GM18868 (cell line): ENCODE results near the gene NDUFA1.
"Not testable (repeated sequence)": the region's sequence is repeated elsewhere in the genome, so short reads cannot be mapped to it uniquely, and the experiment has no call there.

Source experiments
- ATAC-seq: cut with Tn5 transposase; IDR thresholded peaks from one replicate; pipeline ENCODE4 v1.9.1; 2021; ENCODE audit warnings: mild to moderate bottlenecking, moderate library complexity; ENCODE audit not compliant: unreplicated experiment

The NDUFA1 gene

GRCh38 chrX:119899125-119899524 is 27.5 kb downstream of the NDUFA1 start:
- no peak for ATAC-seq

- no peak for ATAC-seq
These were observed 29.3 kb downstream of the NDUFA1 start for GRCh38 chrX:119900976-119901375.

DNA sequence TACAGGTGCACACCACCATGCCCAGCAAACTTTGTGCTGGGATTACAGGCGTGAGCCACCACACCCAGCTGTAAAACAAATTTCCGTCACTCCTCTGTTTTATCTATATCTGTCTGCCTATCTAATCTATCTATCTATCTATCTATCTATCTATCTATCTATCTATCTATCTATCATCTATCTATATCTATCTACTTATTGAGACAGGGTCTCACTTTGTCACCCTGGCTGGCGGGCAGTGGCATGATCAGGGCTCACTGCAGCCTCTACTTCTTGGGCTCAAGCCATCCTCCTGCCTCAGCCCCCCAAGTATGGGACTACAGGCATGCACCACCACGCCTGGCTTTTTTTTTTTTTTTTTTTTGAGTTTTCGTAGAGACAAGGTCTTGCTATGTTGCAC is 44.7 kb downstream of the NDUFA1 start:
- no peak for ATAC-seq

DNA sequence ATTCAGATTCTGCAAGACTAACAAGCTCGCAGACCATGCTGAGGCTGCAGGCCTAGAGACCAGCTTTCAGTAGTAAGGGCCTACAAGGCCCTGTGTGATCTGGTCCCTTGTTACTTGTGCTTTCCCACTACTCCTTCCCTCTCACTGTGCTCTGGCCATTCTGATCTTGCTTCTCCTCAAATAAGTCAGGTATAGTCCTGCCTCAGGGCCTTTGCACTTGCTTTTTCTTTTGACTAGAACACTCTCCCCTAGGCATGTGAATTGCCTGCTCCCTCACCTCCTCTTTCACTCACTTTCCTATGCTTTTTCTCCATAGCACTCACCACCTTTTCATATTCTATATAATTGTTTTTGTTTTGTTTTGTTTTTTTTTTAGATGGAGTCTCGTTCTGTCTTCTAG is 46.2 kb downstream of the NDUFA1 start:
- no peak for ATAC-seq

- no peak for ATAC-seq
These were observed 48.4 kb downstream of the NDUFA1 start for GRCh38 chrX:119919835-119920585.

GRCh38 chrX:119922391-119922790 is 50.8 kb downstream of the NDUFA1 start:
- ATAC-seq = not testable (repeated sequence)
